OCI-LY1 (cell line): ENCODE measurements around the gene LGALSL.

Experiments
- H2AFZ ChIP-seq: fragments of 200-600 bp; sonication (generic), shearing (Covaris generic); 2 replicates; pipeline ENCODE4 v1.6.0; 2014; ENCODE audit warnings: antibody characterized with exemption, mild to moderate bottlenecking, low read length
- H3F3A ChIP-seq: fragments of 200-600 bp; sonication (generic), shearing (Covaris generic); 2 replicates; pipeline ENCODE4 v1.6.0; 2014; ENCODE audit warnings: mild to moderate bottlenecking, antibody characterized with exemption, low read length, moderate library complexity; ENCODE audit not compliant: insufficient read depth
- H3K27ac ChIP-seq: fragments of 200-600 bp; sonication (generic); 2 replicates; pipeline ENCODE4 v1.5.1; 2014; ENCODE audit warnings: low read length, mixed run types, mild to moderate bottlenecking, low read depth; ENCODE audit not compliant: poor library complexity, severe bottlenecking
- H3K27me3 ChIP-seq: fragments of 200-600 bp; sonication (generic); 2 replicates; pipeline ENCODE4 v1.6.0; 2014; ENCODE audit warnings: antibody characterized with exemption, mild to moderate bottlenecking, low read length, moderate library complexity; ENCODE audit not compliant: insufficient read depth
- H3K36me3 ChIP-seq: fragments of 200-600 bp; sonication (generic); 2 replicates; pipeline ENCODE4 v1.6.1; 2014; ENCODE audit warnings: mild to moderate bottlenecking, antibody characterized with exemption, low read length, moderate library complexity, mixed read lengths; ENCODE audit not compliant: insufficient read depth
- H3K4me1 ChIP-seq: fragments of 200-600 bp; sonication (generic); 2 replicates; pipeline ENCODE4 v1.5.1; 2014; ENCODE audit warnings: mild to moderate bottlenecking, low read length, moderate library complexity; ENCODE audit not compliant: insufficient read depth, severe bottlenecking
- H3K4me2 ChIP-seq: fragments of 200-600 bp; sonication (generic), shearing (Covaris generic); 2 replicates; pipeline ENCODE4 v1.6.1; 2014; ENCODE audit warnings: low read length
- H3K4me3 ChIP-seq: fragments of 200-600 bp; sonication (generic); 2 replicates; pipeline ENCODE4 v1.5.1; 2014; ENCODE audit warnings: low read length, low read depth, mild to moderate bottlenecking, mixed read lengths; ENCODE audit not compliant: poor library complexity, severe bottlenecking
- H3K79me2 ChIP-seq: fragments of 200-600 bp; shearing (Covaris generic); 2 replicates; pipeline ENCODE4 v1.6.1; 2016; ENCODE audit warnings: mixed run types, low read length, mixed read lengths; ENCODE audit not compliant: insufficient read depth
- H3K9ac ChIP-seq: fragments of 200-600 bp; sonication (generic), shearing (Covaris generic); 2 replicates; pipeline ENCODE4 v1.6.1; 2014; ENCODE audit warnings: mild to moderate bottlenecking, low read length, mixed read lengths
- H3K9me2 ChIP-seq: fragments of 200-600 bp; sonication (generic), shearing (Covaris generic); 2 replicates; pipeline ENCODE4 v1.6.1; 2014; ENCODE audit warnings: low read depth, mild to moderate bottlenecking, low read length, mixed read lengths
- H3K9me3 ChIP-seq: fragments of 200-600 bp; shearing (Covaris generic); 2 replicates; pipeline ENCODE4 v1.6.1; 2014; ENCODE audit warnings: low read length, mixed read lengths
- H4K20me1 ChIP-seq: fragments of 200-600 bp; sonication (generic), shearing (Covaris generic); 2 replicates; pipeline ENCODE4 v1.6.0; 2016; ENCODE audit warnings: mild to moderate bottlenecking, low read length; ENCODE audit not compliant: insufficient read depth
- CTCF ChIP-seq: fragments of 200-600 bp; sonication (generic), shearing (Covaris generic); IDR thresholded peaks from 2 replicates; pipeline ENCODE4 v1.5.1; 2017; ENCODE audit warnings: mild to moderate bottlenecking, antibody characterized with exemption, low read length, moderate library complexity, mixed read lengths
- EZH2 ChIP-seq: fragments of 200-600 bp; sonication (generic), shearing (Covaris generic); IDR thresholded peaks from 2 replicates; pipeline ENCODE4 v1.8.0; 2017; ENCODE audit warnings: borderline replicate concordance, mixed run types, mild to moderate bottlenecking, antibody characterized with exemption, low read length, moderate library complexity, mixed read lengths

Gene LGALSL

GRCh38 chr2:64463781-64464180, 9.8 kb downstream of the LGALSL start:
- Histone ChIP-seq H3K9me3 (no peaks in the 10 kb centered on the region), H2AFZ (no peak overlapping the region), H3K79me2 (no peaks in the 10 kb centered on the region), H3K36me3 (peaks cover 7% of the 10 kb centered on the region), H3K4me1 (no peaks in the 10 kb centered on the region), H4K20me1 (no peaks in the 10 kb centered on the region), H3K9me2 (no peaks in the 10 kb centered on the region), H3K27me3 (no peaks in the 10 kb centered on the region), H3K9ac (no peak overlapping the region), H3F3A (no peaks in the 10 kb centered on the region), H3K4me2 (no peak overlapping the region), H3K4me3 (no peak overlapping the region), H3K27ac (no peak overlapping the region)
- TF ChIP-seq EZH2 (no peak), CTCF (no peak)

GRCh38 chr2:64466478-64467085, 12.6 kb downstream of the LGALSL start:
- H3K4me1 ChIP-seq = no peaks in the 10 kb centered on the region
- no peak overlapping the region for H3K4me2 ChIP-seq
- no peak overlapping the region for H3K27ac ChIP-seq
- TF ChIP-seq EZH2 = no peak
- TF ChIP-seq CTCF = no peak
- no peak overlapping the region for H3K9ac ChIP-seq
- H4K20me1 ChIP-seq = no peaks in the 10 kb centered on the region
- H3K36me3 ChIP-seq = no peaks in the 10 kb centered on the region
- H3K9me3 ChIP-seq = no peaks in the 10 kb centered on the region
- H3K9me2 ChIP-seq = no peaks in the 10 kb centered on the region
- no peak overlapping the region for H2AFZ ChIP-seq
- H3F3A ChIP-seq = no peaks in the 10 kb centered on the region
- H3K4me3 ChIP-seq = no peak overlapping the region
- H3K79me2 ChIP-seq = no peaks in the 10 kb centered on the region
- H3K27me3 ChIP-seq = no peaks in the 10 kb centered on the region

GRCh38 chr2:64467096-64467843, 13.3 kb downstream of the LGALSL start:
- no peak overlapping the region for H2AFZ ChIP-seq
- no peak for TF ChIP-seq EZH2
- no peak for TF ChIP-seq CTCF
- no peaks in the 10 kb centered on the region for H4K20me1 ChIP-seq
- no peaks in the 10 kb centered on the region for H3K9me2 ChIP-seq
- no peaks in the 10 kb centered on the region for H3K36me3 ChIP-seq
- no peaks in the 10 kb centered on the region for H3K27me3 ChIP-seq
- no peak overlapping the region for H3K4me3 ChIP-seq
- no peaks in the 10 kb centered on the region for H3F3A ChIP-seq
- no peaks in the 10 kb centered on the region for H3K4me1 ChIP-seq
- H3K9me3 ChIP-seq = no peaks in the 10 kb centered on the region
- H3K79me2 ChIP-seq = no peaks in the 10 kb centered on the region
- no peak overlapping the region for H3K4me2 ChIP-seq
- no peak overlapping the region for H3K9ac ChIP-seq
- H3K27ac ChIP-seq = no peak overlapping the region
